Fibroblast of gingiva (primary cell): ENCODE data around the gene IRGC.
"Not testable (repeated sequence)": the region's sequence is repeated elsewhere in the genome, so short reads cannot be mapped to it uniquely, and the experiment has no call there.

Experiments
- DNase-seq: peaks from one replicate; pipeline ENCODE4 v3.0.0-alpha.2; 2011; ENCODE audit warnings: low read depth

Gene IRGC

DNA sequence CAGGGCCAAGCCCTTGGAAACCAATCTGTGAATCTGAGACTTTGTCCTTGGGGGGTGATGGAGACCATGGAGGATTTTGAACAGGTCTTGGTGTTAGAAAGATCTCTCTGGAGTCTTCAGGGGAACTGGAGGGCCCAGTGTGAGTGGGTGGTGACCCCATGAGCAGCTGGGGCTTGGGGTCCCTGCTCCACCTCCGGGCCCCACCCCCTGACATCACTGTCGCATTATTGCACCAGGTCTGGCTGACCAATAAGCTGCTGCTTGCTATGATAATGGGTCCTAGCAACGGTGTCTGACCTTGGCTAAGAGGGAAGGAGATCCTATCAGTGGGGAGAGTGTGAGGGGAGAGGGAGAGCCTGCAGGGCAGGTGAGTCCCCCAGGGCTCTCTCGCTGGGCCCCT lies at the start of gene IRGC:
IRGC (plus strand) TSS at position 301 of the 400 bp plus-strand sequence. CDS start 2,483 bp downstream, outside the sequence.
- no peak for DNase-seq

- no peak for DNase-seq
Measured at GRCh38 chr19:43667126-43667875, 48.6 kb upstream of the IRGC start.

- DNase-seq = no peak
Measured at GRCh38 chr19:43667876-43668405, 47.9 kb upstream of the IRGC start.

- DNase-seq = peak; percentile 99
Measured at GRCh38 chr19:43668406-43669109, 47.3 kb upstream of the IRGC start.

DNA sequence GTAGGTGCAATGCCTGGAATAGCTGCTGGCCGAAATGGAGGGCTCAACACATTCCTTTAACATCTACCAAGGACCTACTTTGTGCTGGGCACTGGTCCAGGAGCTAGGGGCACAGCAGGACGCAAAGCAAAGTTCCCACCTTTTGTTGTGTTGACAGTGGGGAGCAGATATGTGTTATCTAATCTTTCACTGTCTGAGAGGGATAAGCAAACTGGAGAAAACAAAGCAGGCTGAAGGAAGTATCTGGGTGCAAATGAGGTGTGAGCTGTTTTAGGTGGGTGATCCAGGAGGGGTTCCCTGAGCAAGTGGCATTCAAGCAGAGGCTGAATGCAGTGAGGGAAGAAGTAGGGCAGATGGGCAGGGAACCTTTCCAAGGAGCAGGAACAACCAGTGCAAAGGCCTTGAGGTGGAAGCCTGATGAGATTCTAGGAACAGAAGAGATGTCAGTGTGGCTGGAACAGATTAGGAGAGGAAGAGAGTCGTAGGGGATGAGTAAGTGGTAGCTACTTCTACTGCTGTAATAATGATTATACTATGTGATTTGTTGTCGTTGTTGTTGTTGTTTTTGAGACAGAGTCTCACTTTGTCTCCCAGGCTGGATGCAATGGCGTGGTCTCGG lies 43.7 kb upstream of the IRGC start:
- no peak for DNase-seq

DNA sequence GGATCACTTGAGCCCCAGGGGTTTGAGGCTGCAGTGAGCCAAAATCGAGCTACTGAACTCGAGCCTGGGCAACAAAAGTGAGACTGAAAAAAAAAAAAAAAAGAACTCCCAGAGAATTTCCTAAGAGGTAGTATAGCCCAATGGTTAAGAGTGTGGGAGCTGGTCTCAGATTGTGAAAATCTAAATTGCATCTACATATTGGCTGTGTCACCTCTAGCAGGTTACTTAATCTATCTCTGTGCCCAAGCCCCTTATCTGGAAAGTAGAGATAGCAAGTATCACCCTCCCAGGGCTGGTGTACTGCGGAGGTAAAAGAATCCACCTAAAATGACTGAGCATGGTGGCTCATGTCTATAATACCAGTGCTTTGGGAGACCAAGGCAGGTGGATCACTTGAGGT lies 42.2 kb upstream of the IRGC start:
- no peak for DNase-seq

- no peak for DNase-seq
Measured at GRCh38 chr19:43674183-43674582, 41.7 kb upstream of the IRGC start.

DNA sequence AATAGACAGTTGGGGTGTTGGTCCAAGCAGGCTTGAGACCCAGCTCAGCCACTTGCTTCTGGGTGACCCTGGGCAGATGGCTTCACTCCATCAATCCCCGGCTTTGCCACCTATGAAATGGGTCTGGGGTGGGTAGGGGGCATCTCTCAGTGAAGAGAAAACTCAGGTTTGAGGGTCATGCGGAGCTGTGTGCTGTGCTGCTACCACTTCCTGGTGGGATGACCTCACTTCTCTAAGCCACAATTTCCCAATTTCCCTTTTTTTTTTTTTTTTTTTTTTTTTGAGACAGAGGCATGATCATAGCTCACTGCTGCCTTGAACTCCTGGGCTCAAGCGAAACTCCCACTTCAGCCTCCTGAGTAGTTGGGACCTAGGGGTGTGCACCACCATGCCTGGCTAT lies 41.3 kb upstream of the IRGC start:
- no peak for DNase-seq

DNA sequence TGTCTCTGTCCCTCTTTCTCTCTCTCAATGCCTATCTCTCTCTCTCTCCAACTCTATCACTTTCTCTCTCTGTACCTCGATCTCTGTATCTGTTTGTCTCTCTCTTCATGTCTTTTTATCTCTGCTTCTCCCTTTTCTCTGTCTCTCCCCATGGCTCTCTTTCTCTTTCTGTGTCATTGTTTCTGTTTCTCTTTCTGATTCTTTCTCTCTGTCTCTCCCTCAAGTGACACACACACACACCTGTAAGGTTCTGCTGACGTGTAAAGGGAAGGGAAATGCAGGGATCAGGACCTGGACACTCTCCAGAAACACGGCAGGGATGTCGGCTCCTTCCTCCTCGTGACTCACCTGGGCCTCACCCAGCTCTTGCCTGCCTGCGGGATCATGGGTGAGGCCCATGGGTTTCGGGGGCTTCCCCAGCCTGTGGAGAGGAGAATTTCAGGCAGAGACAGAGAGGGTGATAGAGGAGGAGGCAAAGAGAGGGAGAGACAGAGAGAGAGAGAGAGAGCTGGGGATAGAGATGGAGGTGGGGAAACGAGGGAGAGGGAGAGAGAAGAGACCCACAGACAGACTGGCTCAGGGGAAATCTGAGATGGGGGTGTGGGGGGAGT lies 40.5 kb upstream of the IRGC start:
- DNase-seq = no peak

GRCh38 chr19:43675906-43676305 lies 40.0 kb upstream of the IRGC start:
- DNase-seq = no peak

DNA sequence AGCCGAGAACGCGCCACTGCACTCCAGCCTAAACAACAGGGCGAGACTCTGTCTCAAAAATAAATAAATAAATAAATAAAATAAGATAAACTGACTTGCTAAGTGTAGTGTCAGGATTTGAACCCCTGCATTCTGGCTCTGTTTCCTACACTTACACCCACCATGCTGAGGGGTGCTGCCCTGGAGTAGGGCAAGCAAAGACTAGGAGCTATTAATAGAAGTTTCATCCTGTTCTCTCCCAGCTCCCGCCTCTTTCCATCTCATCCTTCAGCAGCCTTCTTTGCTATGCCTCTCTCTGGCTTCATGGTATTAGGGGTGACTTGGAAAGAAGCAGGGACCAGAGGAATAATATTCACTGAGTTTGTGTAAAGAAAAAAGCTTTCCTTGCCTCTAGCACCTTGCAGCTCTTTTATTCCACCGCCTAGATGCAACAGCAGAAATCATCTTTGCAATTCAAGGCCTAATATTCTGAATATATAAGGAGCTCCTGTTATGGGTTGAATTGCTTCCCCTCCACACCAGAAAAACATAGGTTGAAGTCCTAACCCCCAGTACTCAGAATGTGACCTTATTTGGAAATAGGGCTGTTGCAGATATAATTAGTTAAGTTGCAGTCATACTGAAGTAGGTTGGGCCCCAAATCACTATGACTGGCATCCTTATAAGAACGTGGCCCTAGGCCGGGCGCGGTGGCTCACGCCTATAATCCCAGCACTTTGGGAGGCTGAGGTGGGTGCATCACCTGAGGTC lies 37.2 kb upstream of the IRGC start:
- DNase-seq = no peak

DNA sequence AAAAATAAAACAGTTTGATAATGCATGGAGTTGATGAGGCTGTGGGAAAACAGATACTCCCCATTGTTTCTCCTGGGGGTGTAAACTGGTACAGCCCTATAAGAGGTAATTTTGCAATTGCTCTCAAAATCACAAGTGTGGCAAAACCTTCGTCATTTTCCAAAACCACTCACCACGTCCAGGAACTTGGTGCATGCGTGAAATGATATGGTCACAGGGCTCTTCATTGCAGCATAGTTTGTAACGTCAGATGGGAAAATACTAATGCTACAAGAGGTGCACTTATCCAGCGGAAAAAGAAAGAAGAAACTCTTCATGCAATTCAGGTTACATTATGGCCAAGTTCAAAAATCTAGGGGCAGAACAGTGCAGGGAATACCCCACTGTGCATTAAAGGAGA lies 34.1 kb upstream of the IRGC start:
- DNase-seq = no peak

- DNase-seq = not testable (repeated sequence)
Measured at GRCh38 chr19:43682269-43682668, 33.6 kb upstream of the IRGC start.

DNA sequence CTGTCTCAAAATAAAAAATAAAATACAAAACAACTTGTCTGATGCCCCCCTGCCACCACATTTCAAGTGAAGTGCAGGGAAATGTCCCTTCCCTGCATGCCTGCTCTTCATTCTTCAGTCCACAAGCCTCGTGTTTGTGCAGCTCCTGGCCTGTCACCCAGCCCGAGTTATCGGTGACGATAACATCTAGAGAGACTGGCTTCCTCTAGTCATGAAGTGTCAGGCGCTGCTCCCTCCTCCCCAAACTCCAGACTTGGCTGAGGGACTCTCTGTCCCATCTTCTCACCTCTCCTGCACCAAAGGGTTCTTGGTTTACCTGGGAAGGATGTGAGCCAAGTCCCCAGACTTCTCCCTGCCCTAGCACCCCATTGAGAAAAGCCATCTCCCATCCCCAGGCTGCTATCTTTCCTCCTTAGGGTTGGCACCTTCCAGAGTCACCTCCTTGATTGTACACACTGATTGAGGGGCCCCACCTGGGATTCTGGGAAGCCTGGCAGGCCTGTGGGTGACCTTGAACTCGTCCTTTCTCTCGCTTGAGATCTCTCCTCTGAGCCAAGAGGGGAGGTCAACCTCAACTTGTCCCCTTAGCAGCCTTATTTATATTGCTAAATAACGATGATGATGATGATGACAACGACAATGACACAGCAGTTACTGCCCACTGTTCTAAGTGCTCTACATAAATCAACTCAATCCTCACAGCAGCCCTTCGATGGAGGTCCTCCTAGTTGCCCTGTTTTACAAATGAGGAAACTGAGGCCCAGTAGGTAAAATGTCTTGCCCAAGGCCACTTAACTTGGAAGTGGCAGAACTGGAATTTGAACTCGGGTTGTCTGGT lies 32.8 kb upstream of the IRGC start:
- DNase-seq = no peak

- DNase-seq = no peak
Measured at GRCh38 chr19:43683905-43684304, 32.0 kb upstream of the IRGC start.

GRCh38 chr19:43684326-43684725 lies 31.6 kb upstream of the IRGC start:
- DNase-seq = no peak

DNA sequence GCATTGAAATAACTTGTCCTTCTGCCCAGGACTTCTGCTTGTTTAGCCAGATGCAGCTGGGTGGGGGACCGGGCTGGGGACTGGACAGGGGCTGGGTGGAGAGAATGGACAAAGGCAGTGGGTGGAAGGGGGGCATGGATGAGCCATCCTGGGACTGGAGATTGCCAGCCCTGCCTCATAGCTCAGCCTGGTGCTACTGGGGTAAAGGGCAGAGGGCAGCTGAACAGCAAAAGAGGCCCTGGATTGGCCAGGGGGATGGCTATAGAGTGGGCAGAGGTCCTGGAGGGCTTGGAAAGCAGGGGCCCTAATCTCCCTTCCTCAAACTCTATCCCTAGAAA lies 28.2 kb upstream of the IRGC start:
- DNase-seq = no peak

GRCh38 chr19:43688059-43688701 lies 27.7 kb upstream of the IRGC start:
- DNase-seq = no peak

DNA sequence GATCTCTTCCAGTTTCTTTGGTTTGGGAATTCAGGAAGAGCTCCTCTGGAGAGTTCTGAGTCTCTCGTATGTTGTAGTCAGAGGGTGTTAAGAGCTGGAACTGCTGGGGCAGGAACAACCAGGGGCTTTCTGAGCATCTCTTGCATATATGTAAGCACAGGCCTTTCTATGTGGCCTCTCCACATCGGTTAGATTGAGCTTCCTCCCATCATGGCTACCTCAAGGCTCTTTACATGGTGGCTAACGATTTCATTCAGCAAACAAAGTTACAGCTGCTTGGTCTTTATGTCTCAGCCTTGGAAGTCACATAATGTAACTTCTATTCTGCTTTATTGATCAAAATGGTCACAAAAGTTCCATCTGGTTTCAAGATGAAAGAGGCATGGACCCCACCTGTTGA lies 25.4 kb upstream of the IRGC start:
- DNase-seq = no peak

DNA sequence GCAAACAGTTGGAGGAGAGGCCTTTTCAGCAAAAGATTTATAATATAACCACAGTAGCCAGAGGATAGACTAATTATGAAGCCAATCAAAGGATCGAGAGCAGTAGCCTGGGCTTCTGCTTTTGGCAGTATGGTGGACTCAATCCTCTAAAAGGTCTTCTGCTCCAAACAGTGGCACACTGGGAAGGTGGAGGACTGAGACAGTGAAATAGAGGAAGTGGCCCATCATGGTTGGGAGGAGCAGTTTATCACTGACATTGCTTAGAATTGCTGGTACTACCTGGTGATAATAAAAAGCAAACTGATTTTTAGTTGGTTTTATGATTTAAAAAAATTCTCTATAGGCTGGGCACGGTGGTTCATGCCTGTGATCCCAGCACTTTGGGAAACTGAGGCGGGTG lies 25.0 kb upstream of the IRGC start:
- DNase-seq = no peak

DNA sequence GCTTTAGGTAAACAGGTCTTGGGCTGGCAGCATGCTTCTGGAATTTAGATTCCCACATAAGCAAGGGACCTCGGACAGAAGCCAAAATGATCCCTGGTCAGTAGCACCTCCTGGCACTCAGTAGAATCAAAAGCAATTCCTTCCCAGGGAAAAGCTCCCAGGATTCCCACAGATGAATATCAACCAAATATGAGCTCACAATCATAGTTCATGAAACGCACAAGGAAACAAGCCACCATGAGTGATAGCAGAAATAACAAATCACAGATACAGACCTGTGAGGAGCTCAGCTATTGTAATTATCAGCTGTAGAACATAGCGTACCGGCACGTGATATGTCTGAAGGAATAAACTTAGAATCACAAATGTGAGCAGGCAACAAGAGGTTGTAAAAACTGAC lies 24.1 kb upstream of the IRGC start:
- DNase-seq = no peak
